Measurements from ENCODE around the gene ERBB4.

The ERBB4 gene

DNA sequence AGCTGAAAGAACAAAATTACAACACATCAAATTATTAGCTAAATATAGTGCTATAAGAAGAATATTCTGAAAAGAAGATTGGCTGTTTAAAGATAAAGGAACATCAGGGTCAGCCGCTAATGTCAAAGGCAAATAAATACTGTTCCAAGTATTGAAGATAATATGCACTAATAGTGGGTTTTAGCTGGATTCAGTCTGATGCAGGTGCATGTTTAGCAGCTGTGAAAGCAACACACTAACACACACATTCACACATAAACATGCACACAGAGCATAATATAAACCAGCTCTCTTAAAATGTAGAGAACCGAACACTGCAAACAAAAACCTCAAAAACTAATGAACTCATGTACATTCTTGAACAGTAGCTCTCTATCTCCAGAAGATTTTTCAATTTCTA, 634.6 kb downstream of the ERBB4 start:
- no peak for DNase-seq (ENCODE audit: low spot score)

DNA sequence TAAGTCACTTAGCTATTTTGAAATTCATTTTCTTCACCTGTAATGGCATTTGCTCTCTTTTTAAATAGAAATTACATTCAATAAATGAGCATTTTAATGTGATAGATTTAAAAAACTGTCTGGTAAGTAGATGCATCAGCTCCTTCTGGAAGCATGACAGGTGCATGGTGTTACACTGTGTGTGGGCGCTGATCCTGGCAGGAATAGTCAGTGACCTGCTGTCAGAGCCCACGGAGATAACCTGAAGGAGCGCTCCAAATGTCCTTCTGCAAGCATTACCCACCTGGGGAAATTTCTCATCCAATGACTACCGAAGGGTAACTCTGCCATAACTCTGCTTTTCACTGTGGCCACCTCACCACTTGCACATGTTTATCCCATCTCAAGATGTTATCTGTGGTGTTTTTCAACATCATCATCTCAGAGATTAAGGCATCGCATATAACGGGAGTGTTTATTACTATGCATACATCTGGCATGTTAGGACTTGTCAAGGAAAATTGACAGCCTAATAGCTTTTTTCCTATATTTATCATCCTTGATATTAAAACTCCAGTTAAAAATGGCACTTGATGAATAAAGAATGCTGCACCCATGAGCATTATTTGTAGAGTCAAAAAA, 637.3 kb downstream of the ERBB4 start:
- DNase-seq (ENCODE audit: low spot score), result no peak

DNA sequence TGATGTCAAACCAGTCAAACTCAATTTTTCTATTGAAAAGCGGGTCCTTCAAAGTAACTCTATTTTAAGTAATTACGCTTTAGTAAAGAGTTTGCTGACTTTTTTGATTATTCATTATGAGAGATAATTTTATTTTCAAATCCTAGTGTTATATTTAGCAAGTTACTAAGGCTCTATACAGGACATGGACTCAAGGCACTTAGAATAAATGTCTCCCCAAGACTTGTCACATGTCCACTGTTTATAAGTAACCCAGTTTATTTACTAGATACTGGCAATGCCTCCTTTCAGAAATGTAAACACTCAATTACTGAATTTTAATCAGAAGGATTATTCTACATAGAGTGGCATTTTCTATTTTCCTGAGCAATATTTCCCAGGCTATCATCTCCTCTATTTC, 638.1 kb downstream of the ERBB4 start:
- no peak for DNase-seq (ENCODE audit: low spot score)

DNA sequence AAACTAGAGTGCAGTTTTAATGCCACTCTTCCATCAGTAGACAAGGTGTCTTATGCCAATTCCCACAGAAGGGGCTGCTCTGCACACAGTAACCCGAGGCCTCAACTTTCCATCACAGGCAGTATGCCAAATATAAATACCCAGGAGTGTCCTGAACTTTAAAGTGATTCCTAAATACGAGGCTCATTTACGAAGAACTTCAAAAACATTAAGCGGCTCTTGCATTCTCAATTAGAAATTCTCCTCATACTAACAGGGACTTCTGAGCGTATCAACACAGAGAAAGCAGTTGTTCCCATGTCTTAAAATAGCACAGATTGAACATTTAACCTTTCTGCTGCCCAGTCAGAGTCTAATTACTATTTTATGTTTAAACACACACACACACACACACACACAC, 638.6 kb downstream of the ERBB4 start:
- no peak for DNase-seq (ENCODE audit: low spot score)

DNA sequence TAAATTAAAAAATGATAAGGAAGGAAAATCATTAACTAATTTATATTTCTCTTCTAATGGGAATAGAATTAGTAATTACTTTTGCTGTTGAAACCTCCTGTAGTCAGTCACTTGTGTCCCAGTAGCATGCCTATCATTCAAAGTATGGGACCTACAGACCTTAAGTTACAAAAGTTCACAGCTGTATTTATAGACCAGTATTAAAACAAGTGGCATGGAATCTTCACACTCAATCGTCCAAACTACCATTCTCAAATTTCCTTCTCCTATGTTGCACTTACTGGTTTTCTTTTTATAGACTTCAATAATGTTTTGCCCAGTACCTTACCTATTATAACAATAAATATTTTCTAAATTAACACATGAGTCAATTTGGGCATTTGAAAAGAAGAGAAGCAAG, 639.9 kb downstream of the ERBB4 start:
- no peak for DNase-seq (ENCODE audit: low spot score)

DNA sequence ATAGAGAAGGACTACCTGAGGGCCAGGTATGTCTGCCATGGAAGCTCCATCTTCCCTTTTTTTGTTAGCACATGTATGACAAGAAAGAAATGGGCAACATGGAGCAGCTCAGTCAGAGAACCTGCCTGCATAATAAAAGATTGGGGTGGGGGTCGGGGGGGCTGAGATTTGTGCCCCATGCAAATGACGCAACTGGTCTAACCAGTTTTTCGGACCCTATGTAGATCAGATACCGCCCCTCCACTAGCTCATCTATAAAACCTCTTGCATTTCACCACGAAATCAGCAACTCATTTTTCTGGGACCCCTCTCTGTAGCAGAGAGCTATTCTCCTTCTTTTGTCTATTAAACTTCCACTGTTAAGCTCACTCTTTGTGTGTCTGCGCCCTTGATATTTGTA, 657.2 kb downstream of the ERBB4 start:
- no peak for DNase-seq (ENCODE audit: low spot score)

DNA sequence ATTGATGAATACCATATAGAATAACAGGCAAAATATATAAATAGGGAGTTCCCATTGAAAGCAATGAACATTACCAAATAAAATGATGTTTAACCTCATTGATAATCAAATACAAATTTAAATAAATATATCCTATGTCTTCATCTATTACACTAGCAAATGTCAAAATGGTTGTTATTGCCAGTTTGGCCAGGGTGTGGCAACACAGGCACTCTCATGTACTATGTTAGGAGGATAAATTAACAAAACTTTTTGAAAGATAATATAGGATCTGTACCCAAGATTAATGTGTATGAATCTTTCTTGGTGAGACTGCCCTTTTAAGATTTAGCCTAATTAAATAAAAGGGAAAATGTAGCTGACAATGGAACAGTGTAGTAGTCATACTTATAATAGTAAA, 659.3 kb downstream of the ERBB4 start:
- DNase-seq (ENCODE audit: low spot score), result no peak

DNA sequence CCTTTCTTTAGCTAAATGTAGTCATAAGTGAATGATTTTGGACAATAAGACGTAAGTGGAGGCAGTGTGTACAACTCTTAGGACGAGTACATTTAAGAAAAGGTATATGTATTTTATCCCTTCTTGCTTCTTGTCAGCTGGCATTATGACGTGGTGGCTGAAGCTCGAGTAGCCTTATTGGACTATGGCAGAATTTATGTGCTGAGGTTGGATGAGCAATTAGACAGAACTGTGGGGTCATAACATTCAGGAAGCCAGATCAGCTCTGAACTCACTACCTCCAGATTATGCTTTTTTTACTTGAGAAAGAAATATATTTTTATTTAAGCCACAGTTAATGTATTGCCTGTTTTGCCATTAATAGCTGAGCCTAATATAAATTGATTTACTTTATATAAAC, 661.5 kb downstream of the ERBB4 start:
- no peak for DNase-seq (ENCODE audit: low spot score)

DNA sequence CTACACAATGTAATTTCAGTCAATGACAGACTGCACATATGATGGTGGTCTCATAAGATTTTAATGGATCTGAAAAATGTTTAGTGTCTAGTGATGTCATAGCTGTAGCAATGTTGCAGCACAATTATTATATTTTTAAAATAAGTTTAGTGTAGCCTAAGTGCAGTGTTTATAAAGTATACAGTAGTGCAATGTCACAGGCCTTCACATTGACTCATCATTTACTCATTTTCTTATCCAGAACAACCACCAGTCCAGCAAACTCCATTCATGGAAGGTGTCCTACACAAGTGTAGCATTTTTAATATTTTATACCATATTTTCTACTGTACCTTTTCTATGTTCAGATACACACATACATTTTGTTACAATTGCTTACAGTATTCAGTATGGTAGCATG, 663.1 kb downstream of the ERBB4 start:
- DNase-seq (ENCODE audit: low spot score), result no peak

DNA sequence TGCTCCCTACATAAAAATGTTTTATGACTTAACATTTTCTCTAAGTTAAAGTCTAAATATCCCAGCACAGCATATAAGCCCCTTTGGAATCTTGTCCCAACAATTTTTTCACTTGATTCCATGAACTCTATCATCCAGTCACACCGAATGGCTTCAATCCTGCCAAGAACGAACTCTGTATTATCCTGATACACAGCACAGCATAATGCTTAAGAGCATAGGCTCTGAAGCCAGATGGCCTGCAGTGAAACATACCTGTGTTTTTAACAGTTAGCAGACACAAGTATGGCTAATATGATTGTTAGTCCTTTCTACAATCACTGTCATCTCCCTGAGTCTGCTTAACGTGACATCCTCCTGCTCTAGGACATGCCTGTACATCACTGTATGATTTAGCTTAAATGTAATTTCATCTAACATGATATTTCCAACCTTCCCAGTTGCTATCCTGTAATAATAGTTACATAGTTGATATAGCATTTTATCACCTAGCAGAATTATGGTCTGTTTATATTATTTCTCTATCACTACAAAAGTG, 669.5 kb downstream of the ERBB4 start:
- DNase-seq (ENCODE audit: low spot score), result no peak

DNA sequence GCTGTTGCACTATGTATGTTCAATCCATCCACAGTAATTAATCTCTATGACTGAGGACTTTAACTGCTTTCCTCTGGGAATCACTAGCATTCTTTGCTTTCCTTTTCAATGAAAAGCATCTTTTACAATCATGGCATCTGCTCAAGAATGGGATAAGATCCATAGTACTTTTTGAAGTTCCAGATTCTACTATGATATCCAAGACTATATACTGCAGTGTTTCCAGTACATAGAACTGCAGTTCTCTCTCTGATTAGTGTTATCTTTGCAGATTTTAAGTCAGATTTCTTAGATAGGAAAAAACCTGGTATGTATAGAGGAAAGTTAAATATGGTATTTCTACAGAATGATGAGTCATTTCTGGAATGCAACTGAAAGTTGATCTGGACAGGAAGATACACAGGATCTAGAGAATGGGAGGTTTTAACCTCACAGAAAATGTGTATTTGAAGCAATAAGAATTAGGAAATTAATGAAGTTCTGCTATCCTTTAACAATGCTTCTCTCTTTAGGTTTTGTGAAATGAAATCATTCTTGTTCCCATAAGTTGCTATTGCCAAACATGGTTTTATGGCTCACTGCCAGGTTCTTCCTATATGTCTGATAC, 670.7 kb downstream of the ERBB4 start:
- no peak for DNase-seq (ENCODE audit: low spot score)

DNA sequence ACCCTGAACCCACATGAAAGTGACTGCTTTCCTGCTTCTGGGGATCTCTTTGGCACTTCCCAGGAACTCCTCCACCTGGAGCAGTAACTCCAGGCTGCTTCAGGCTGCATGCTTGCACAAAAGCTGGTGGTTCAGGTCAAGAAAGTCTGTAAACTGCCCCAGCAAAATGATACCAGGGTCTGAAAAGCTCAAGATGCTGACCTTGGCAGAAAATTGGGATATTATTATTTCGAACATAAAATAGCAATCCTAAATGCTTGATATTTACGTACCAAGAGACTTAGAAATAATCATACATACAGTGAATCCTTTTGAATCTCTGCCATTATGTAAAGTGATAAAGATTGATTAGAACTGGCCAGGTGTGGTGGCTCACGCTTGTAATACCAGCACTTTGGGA, 674.3 kb downstream of the ERBB4 start:
- DNase-seq (ENCODE audit: low spot score), result no peak

DNA sequence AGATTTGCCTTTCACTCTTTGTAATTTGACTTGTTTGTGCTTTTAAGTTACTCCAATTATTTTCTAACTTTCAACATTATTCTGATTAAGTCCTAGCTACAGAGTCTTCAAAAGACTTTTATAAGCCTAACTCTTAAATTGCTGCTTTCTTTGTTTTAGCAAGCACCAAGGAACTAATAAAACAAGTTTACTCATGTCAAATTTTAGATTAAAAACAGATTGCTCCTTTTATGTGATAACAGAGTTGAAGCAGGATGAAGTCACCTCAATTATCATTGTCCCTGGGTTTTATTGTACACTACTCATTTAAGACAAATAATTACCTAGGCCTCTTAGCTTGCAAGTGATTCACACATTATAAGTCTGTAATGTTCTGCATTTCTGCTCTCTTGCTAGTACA, 678.4 kb downstream of the ERBB4 start:
- no peak for DNase-seq (ENCODE audit: low spot score)

DNA sequence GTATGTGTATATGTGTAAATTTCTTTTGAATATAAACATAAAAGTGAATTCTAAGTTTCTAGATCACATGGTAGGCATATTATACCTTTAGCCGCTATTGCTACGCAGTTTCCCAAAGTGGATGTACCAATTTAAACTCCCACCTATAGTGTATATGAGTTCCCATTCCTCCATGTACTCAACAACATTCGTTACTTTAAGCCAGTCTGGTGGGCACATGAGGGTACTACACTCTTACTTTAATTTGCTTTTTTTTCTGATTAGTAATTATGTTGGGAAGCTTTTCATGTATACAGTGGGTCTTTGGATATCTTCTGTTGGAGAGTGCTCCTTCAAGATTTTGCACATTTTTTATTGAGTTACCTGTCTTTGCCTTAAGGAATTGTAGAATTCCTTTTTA, 683.8 kb downstream of the ERBB4 start:
- no peak for DNase-seq (ENCODE audit: low spot score)

DNA sequence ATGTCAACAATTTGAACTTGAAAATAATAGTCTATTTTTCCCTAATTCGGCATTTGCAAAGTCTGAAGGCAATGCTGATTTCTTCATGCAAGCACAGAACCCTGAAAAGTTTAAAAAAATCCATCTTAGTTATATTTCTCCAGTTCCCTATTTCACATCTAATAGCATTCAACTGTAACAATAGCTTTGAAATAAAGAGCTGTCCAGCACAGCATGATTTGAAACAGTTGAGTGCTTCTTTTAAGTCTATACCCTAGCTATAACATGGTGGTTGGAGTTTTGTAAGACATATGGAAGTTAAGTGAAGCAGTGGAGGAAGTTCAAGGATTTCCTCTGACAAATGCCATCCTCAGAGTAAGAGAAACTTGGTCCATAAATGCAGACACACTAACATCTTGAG, 691.9 kb downstream of the ERBB4 start:
- no peak for DNase-seq (ENCODE audit: low spot score)

DNA sequence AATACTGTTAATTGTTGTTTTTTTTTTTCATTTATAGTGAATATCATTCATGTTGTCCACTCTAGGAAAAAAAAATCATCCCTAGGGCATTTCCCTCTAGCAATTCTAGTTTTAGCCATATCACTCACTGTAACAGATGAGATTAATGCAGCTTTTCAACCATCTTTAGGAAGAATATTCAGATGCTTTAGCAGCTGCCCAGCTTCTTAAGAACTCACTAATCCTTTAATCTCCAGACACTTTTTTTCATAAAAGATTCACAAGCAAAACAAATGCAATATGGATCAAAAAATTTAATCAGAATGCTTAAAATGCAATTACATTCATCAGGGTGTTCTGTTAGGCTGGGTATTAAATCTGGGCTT, 692.6 kb downstream of the ERBB4 start:
- DNase-seq (ENCODE audit: low spot score), result no peak

DNA sequence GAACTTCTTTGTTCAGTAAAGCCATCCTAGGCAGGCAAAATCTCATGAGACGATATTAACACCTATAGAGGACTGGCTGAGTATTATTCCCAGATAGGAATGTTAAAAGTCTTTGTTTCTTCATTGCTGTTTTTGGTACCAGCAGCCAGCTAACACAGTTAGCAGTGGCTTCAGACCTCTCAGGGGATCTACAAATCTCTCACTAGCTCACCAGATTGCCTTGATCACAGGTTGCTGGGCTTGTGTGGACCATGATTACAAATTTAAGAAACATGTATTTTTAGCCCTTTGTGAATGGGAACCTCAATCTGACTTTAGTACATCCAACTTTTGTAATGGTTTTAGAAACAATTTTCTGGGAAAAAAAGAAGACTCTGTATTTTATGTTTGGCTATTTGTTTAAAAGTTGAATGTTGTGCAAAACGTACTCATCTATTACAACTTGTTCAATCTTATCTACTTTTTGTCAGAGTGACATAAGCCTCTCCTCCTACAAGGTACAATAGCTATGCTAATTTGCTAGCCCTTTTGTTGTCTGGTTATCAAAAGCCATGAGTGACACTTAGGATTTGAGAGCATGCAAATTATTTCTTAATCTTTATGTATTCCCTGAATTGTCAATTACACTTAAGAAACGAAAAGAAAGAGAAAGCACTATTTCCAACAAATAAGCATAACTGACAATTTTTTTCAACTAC, 693.1 kb downstream of the ERBB4 start:
- DNase-seq (ENCODE audit: low spot score), result no peak

DNA sequence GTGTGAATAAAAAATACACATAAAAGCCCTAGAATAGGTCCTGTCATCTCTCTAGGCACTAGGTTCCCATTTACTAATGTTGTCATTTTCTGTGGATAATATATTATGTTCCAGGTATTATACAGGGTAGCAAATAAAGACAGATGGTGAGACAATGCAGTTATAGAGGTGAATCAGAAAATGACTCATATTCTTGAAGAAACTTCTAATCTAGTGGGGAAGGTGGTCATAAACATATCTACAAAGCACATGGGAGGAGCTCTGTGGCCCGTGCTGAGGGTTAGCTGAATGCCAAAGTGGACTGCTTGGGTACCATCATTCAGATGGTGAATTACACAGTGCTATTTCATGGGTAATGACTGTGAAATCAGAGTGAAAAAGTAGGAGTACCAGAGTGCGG, 700.9 kb downstream of the ERBB4 start:
- DNase-seq (ENCODE audit: low spot score), result no peak

DNA sequence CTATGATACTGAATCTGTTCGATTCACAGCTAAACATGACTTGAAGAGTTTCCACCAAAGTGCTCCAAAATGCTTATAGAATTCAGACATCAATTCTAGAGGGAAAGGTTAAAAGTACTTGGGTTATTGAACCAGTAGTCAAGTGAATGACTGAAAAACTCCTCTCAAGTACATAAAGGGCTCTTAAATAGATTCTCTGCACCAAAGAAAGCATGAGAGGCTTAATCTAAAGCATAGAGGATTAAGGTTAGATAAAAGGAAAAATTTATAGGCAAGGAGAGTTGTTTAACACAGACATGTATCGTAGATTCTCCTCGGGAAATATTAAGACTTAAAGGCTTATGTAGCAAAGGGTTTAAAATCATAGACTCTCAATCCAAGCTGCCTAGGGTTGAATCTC, 701.4 kb downstream of the ERBB4 start:
- no peak for DNase-seq (ENCODE audit: low spot score)

DNA sequence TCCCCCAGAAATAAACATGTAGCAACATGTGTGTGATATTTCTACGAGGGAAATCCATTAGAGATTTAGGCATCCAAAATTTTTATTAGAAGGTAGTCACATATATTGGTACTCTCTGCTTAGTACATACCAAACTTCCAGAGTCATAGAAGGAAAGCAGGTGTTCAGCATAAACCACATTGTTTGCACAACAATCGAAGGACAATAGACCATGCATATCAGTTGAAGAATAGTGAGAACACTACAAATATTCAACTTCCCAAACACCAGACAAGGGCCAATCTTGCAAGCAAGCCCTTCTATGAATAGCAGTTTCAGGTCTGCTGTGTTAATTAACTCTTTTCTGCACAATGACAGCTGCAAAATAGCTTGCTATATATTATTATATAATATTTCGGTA, 702.2 kb downstream of the ERBB4 start:
- DNase-seq (ENCODE audit: low spot score), result no peak

DNA sequence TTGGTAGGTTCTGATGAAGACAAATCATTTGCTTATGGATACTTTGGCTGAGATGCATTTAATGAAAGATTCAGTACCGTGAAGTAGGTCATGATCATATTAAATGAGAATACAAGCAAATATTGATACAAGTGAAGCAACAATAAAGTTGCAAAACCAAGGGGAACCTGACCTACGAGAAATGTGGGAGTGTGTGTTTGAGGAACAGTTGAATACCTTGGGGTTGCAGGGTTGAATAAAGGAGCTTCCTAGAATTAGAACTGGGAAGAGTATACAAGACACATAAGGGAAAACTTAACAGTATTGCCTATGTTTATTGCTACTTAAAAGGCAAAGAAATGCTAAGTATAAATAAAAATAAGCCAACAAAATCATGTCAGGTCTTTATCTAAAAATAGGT, 702.9 kb downstream of the ERBB4 start:
- DNase-seq (ENCODE audit: low spot score), result no peak

DNA sequence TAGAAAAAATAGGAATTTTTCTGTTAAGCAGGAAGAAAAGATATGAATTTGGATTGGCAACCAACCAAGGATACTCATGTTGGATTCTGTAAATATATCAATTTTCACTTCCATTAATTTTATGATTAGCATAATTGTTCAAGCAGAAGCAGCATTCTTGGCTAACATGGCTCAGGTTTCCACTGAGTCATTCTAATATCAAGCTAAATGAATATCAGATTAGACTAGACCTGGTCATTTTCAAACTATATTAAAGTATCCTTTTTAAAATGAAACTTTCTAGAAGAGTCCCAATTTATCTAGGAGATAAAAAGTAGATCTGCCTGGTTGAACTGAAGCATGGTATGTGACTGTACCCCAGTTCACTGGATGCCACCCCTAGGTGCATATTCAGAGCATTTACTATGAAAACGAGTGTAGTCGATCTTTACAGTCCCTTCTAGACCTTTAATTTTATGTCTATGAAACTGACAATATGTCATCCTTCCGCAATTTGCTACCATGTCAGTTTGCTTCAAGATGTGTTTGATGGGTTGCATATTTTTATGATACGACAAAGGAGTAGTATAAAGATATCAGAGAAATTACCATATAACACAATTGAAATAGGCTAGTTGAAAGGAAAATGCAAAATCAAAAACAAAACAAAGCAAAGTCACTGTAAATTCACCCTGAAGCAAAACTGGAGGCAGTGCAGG, 704.9 kb downstream of the ERBB4 start:
- no peak for DNase-seq (ENCODE audit: low spot score)

DNA sequence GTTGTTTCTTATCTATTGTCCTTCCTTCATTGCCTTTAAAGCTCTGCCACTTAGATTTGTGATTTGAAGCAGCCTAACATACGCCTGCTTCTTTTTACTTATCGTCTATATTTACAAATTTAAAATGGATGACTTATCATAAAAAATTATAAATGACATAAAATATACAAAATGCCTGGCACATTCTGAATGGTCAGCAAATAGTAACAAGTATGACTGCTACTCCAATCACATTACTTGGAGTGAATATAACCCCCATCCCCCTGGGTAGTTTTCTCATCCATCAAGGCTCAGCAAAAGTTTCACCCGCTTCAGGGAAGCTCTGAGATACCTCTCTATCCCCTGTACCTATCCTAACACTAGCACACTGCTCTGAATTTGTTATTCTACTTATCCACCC, 708.9 kb downstream of the ERBB4 start:
- DNase-seq (ENCODE audit: low spot score), result no peak
